Stimulated activated CD4-positive, alpha-beta T cell treated with anti-CD3 and anti-CD28 coated beads, Interleukin-1b, Interleukin-23, amount 100 ng/mL, for 4 hours (primary cell): ENCODE measurements around the gene GPR32.
"Not testable (repeated sequence)": the region's sequence is repeated elsewhere in the genome, so short reads cannot be mapped to it uniquely, and the experiment has no call there.

Experiments
- DNase-seq, 2 donors: peaks; one replicate each; pipeline ENCODE4 v3.0.0-alpha.2; 2020; ENCODE audit warnings: low read depth in 2 of 2

Gene GPR32

GRCh38 chr19:50770164-50770563, at the start of gene GPR32:
Gene GPR32 (plus strand): TSS chr19:50770464. CDS start chr19:50770601, 137 bp downstream.
- not testable (repeated sequence) for DNase-seq

- DNase-seq: no peak
Measured at GRCh38 chr19:50720921-50721381, 49.3 kb upstream of the GPR32 start.

- DNase-seq: no peak
Measured at GRCh38 chr19:50721441-50722137, 48.7 kb upstream of the GPR32 start.

- no peak for DNase-seq
Measured at GRCh38 chr19:50722201-50723013, 47.9 kb upstream of the GPR32 start.

GRCh38 chr19:50723069-50723468, 47.2 kb upstream of the GPR32 start, which contains the start of gene CLEC11A:
Gene CLEC11A (plus strand): TSS chr19:50723364. CDS start chr19:50723526, 162 bp downstream.
- no peak for DNase-seq

- DNase-seq: no peak
Measured at GRCh38 chr19:50723735-50724521, 46.3 kb upstream of the GPR32 start.

- DNase-seq: peak; percentile 77 to 90
Measured at GRCh38 chr19:50724522-50725217, 45.6 kb upstream of the GPR32 start.

- no peak for DNase-seq
Measured at GRCh38 chr19:50725218-50725910, 44.9 kb upstream of the GPR32 start.

- no peak for DNase-seq
Measured at GRCh38 chr19:50725911-50726230, 44.4 kb upstream of the GPR32 start.

GRCh38 chr19:50728084-50728737, 42.1 kb upstream of the GPR32 start:
- peak; percentile 49 to 73 for DNase-seq

- no peak for DNase-seq
Measured at GRCh38 chr19:50729894-50730293, 40.4 kb upstream of the GPR32 start.

GRCh38 chr19:50735869-50736268, 34.4 kb upstream of the GPR32 start:
- DNase-seq: no peak

GRCh38 chr19:50736338-50736737, 33.9 kb upstream of the GPR32 start:
- no peak for DNase-seq

GRCh38 chr19:50739132-50739913, 30.9 kb upstream of the GPR32 start:
- DNase-seq: no peak

- no peak for DNase-seq
Measured at GRCh38 chr19:50739914-50740426, 30.3 kb upstream of the GPR32 start.

GRCh38 chr19:50741179-50741933, 28.9 kb upstream of the GPR32 start:
- DNase-seq: no peak

GRCh38 chr19:50743537-50743936, 26.7 kb upstream of the GPR32 start:
- no peak for DNase-seq

GRCh38 chr19:50745221-50745620, 25.0 kb upstream of the GPR32 start:
- DNase-seq: no peak

GRCh38 chr19:50747141-50747540, 23.1 kb upstream of the GPR32 start:
- DNase-seq: not testable (repeated sequence)
